BE2C (cell line): Measurements from ENCODE around the gene EEF1A2.

ENCODE experiments used
- DNase-seq: peaks from one replicate; pipeline ENCODE4 v3.0.0-alpha.2; 2020
- H3K27me3 ChIP-seq: fragments of 250-450 bp; sonication (Bioruptor Pico); 2 replicates; pipeline ENCODE4 v1.5.1; 2020; ENCODE audit warnings: mild to moderate bottlenecking
- H3K36me3 ChIP-seq: fragments of 250-450 bp; sonication (Bioruptor Pico); 2 replicates; pipeline ENCODE4 v1.5.1; 2020; ENCODE audit warnings: mild to moderate bottlenecking
- H3K4me1 ChIP-seq: fragments of 250-450 bp; sonication (Bioruptor Pico); 2 replicates; pipeline ENCODE4 v1.5.1; 2020
- H3K4me3 ChIP-seq: 2 replicates; pipeline ENCODE4 v1.5.1; 2011; ENCODE audit warnings: low read depth, low read length
- H3K9me3 ChIP-seq: fragments of 250-450 bp; sonication (Bioruptor Pico); 2 replicates; pipeline ENCODE4 v1.5.1; 2020
- TF ChIP-seq, protein P1 (sequence below): IDR thresholded peaks from 2 replicates; pipeline ENCODE4 v1.5.1; 2012; ENCODE audit warnings: mild to moderate bottlenecking, low read depth, low read length

Gene EEF1A2

DNA sequence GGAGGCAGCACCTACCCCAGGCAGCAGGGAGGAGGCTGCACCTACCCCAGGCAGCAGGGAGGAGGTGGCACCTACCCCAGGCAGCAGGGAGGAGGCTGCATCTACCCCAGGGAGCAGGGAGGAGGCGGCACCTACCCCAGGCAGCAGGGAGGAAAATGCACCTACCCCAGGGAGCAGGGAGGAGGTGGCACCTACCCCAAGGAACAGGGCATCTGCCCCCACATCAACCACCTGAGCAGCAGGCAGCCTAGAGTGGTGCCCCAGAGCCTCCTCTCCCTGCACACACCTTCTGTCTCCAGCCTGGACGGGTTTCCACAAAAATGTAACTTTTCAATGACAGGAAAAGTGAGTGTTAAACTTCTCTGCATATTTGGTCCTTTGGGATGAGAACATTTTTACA is 36.6 kb downstream of the EEF1A2 start:
- Histone ChIP-seq H3K27me3 (peaks cover 4% of the 10 kb centered on the region; the same call in 1 of the 2 replicates), H3K9me3 (no peaks in the 10 kb centered on the region), H3K4me3 (no peak overlapping the region), H3K36me3 (no peaks in the 10 kb centered on the region), H3K4me1 (peaks cover 8% of the 10 kb centered on the region)
- no peak for DNase-seq
- TF ChIP-seq, protein P1, sequence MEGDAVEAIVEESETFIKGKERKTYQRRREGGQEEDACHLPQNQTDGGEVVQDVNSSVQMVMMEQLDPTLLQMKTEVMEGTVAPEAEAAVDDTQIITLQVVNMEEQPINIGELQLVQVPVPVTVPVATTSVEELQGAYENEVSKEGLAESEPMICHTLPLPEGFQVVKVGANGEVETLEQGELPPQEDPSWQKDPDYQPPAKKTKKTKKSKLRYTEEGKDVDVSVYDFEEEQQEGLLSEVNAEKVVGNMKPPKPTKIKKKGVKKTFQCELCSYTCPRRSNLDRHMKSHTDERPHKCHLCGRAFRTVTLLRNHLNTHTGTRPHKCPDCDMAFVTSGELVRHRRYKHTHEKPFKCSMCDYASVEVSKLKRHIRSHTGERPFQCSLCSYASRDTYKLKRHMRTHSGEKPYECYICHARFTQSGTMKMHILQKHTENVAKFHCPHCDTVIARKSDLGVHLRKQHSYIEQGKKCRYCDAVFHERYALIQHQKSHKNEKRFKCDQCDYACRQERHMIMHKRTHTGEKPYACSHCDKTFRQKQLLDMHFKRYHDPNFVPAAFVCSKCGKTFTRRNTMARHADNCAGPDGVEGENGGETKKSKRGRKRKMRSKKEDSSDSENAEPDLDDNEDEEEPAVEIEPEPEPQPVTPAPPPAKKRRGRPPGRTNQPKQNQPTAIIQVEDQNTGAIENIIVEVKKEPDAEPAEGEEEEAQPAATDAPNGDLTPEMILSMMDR: no peak

DNA sequence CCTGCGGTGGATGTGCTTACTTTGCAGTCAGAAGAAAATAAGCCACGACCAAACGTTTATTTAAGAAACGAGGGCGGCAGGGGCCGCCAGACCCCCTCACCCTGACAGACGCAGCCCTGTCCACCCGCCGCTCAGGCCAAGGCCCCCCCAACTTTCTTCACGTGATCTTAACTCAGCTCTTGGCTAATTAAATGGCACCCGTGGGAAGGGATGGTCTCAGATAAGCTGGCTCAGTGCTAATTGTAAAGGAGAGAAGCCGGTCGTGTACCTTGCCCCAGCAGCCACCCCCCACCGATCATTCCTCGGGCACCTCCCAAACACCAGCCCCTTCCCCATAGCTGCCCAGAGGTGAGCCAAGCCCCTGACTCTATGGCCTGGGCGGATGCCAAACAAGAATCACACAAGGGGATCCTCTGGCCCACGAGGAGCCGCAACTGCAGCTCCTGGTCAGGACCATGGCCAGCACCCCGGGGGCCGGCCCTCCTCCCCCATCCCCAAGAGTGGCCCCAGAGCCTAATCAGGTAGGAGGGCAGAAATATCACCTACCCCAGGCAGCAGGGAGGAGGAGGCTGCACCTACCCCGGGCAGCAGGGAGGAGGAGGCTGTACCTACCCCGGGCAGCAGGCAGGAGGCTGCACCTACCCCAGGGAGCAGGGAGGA is 37.6 kb downstream of the EEF1A2 start:
- no peak for DNase-seq
- TF ChIP-seq, protein P1: no peak
- no peaks in the 10 kb centered on the region for H3K36me3 ChIP-seq
- no peak overlapping the region for H3K4me3 ChIP-seq
- H3K9me3 ChIP-seq: no peaks in the 10 kb centered on the region
- H3K27me3 ChIP-seq: peaks cover 8% of the 10 kb centered on the region
- peaks cover 16% of the 10 kb centered on the region for H3K4me1 ChIP-seq

DNA sequence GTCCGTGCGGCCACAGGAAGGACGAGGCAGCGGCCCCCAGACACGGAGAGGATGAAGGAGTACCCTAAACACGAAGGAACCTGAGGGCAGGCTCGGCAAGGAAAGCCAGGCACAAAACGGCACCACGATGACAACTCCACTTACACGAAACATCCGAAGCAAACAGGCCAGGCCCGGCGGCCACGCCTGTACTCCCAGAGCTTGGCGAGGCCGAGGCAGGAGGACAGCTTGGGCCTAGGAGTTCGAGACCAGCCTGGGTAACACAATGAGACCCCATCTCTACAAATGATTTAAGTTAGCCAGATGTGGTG is 39.9 kb downstream of the EEF1A2 start:
- H3K4me3 ChIP-seq: no peak overlapping the region
- no peak for DNase-seq
- peaks cover 27% of the 10 kb centered on the region for H3K4me1 ChIP-seq
- TF ChIP-seq, protein P1: no peak
- no peaks in the 10 kb centered on the region for H3K36me3 ChIP-seq
- peaks cover 14% of the 10 kb centered on the region for H3K27me3 ChIP-seq
- H3K9me3 ChIP-seq: no peaks in the 10 kb centered on the region

DNA sequence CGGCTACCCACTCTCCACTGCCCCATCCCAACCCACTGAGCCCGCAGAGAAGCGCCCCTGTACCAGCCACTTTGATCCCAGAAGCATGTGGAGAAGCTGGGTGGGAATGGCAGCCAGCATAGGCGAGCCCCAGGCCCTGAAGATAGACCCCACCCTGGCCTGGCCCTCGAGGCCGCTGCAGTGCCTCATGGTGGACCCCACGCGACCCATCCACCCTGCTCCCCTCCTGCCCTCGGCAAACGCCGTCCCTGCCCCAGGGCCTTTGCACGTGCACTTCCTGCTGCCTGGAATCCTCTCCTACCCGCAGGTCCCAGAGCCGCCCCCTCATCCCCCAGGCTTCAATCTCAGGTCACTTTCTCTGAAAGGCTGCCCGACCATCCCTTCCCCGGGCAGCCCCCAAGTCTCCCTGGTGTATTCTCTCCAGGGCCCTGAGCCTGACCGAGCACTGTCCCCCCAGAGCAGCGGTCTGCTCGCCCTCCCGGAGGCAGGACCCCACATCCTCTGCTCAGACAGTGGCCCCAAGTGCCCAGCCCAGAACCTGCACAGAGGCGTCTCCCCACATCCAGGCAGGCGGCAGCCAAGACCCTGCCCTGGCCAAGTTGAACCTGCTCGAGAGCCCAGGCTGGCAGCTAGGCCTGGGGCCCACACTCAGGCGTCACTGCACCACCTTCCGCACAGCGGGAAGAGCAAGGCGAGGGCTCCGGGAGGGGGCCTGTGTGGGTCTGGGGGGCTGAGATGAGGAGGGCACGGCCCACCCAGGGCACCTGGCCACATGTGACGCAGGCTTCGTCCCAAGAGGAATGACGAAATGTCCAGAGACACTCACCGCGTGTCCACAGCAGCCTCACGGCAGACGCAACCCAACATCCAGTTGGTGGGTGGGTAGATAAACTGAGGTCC is 40.5 kb downstream of the EEF1A2 start:
- peaks cover 26% of the 10 kb centered on the region for H3K4me1 ChIP-seq
- peaks cover 14% of the 10 kb centered on the region for H3K27me3 ChIP-seq
- DNase-seq: no peak
- no peaks in the 10 kb centered on the region for H3K9me3 ChIP-seq
- H3K36me3 ChIP-seq: no peaks in the 10 kb centered on the region
- TF ChIP-seq, protein P1: no peak
- H3K4me3 ChIP-seq: no peak overlapping the region

DNA sequence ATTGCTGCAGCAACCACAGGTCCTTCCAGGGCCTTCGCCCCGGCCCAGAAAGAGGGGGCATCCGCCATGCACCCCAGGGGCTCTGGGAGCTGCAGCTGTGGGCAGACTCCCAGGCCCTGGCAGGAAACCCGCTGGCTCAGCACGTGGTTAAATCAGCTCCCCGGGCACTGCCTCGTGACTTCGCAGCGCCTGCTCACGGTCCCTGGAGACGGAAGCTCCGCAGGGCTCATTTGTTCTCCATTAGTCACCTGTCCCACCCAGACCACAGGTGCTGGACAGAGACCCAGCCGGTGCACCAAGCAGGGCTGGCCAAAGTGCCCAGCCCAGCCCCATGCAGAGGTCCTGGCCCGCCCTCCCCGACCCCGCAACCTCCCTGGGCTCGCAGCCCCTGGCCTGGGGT is 41.1 kb downstream of the EEF1A2 start:
- H3K4me1 ChIP-seq: peaks cover 30% of the 10 kb centered on the region
- H3K9me3 ChIP-seq: no peaks in the 10 kb centered on the region
- peaks cover 14% of the 10 kb centered on the region for H3K27me3 ChIP-seq
- DNase-seq: peak; percentile 69
- TF ChIP-seq, protein P1: no peak
- H3K36me3 ChIP-seq: no peaks in the 10 kb centered on the region
- no peak overlapping the region for H3K4me3 ChIP-seq
